Measurements from ENCODE around the gene GLDN.

GLDN gene

GRCh38 chr15:51341366-51342226, at the start of gene GLDN:
GLDN (plus strand) TSS chr15:51341655; CDS start chr15:51341685, 30 bp downstream.
- DNase-seq (ENCODE audit: low read depth) = peak; percentile 36

GRCh38 chr15:51298620-51299019, 42.8 kb upstream of the GLDN start:
- no peak for DNase-seq (ENCODE audit: low read depth)

GRCh38 chr15:51299187-51300015, 42.1 kb upstream of the GLDN start:
- DNase-seq (ENCODE audit: low read depth) = no peak

GRCh38 chr15:51302480-51302879, 39.0 kb upstream of the GLDN start:
- DNase-seq (ENCODE audit: low read depth) = no peak

- no peak for DNase-seq (ENCODE audit: low read depth)
Observed at GRCh38 chr15:51303462-51303980, 37.9 kb upstream of the GLDN start.

- no peak for DNase-seq (ENCODE audit: low read depth)
Observed at GRCh38 chr15:51307325-51307724, 34.1 kb upstream of the GLDN start.

DNA sequence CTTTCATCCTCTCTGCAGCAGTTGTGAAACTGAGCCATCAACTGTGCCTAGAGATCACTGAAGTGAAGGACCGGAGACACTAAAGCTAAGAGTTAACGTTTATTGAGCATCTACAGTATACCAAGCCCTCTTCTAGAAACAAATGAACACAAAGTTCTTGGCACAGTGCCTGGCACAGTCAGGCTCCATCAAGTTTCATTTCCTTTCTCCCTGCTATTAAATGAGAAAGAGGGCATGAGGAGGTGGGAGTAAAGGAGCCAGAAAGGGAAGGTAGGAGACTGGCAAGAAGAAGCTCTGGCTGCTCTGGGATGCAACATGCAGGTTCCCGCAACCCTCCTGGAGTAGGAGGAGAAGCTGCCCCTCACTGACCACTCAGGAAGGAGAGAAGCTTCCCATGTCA, 33.6 kb upstream of the GLDN start:
- DNase-seq (ENCODE audit: low read depth) = peak; percentile 11

- DNase-seq (ENCODE audit: low read depth) = peak; percentile 49
Observed at GRCh38 chr15:51310064-51310463, 31.4 kb upstream of the GLDN start.

- DNase-seq (ENCODE audit: low read depth) = no peak
Observed at GRCh38 chr15:51311510-51311909, 29.9 kb upstream of the GLDN start.

DNA sequence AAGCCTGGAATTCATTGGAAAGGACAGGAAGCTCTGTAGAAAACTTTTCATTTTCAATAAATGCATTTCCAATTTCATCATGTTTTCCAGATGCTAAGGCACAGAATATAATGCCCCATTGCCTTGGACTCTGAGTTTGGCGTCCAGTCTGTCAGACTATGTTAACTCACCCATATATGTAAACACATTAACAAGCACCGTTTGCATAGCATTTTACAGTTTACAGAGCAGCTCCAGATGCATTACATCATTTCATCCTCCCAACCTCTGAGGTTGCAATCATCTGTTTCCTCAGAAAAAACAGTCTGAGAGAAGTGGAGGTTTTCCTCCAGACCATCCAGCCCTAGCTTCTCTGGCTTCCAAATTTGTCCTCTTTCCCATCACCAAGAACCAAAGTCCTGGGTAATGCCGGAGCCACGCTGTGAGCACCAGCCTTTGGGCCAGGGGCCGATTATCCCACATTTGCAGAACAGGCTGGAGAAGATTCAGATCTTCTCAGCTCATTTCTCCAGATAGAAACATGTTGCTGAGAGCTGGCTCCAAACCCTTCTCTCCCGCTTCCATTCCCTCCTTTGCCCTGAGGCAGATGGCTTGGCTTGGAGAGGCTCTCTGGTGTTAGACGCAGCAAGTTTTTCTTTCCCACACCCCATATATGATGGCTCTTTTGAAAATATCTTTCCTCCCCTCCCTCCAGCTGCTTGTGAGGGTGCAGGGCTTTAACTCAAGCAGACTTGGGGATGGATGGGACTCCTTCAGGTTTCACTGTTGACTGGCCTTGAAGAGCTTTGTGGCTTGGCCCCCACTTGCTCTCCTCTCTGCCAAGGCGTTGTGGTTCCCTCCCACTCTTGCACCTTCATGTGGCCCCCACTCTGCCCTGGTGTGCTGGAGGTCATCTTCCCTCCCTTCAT, 29.0 kb upstream of the GLDN start:
- DNase-seq (ENCODE audit: low read depth) = peak; percentile 53

GRCh38 chr15:51313074-51313393, 28.4 kb upstream of the GLDN start:
- peak; percentile 27 for DNase-seq (ENCODE audit: low read depth)

GRCh38 chr15:51313644-51314280, 27.7 kb upstream of the GLDN start:
- DNase-seq (ENCODE audit: low read depth) = no peak

DNA sequence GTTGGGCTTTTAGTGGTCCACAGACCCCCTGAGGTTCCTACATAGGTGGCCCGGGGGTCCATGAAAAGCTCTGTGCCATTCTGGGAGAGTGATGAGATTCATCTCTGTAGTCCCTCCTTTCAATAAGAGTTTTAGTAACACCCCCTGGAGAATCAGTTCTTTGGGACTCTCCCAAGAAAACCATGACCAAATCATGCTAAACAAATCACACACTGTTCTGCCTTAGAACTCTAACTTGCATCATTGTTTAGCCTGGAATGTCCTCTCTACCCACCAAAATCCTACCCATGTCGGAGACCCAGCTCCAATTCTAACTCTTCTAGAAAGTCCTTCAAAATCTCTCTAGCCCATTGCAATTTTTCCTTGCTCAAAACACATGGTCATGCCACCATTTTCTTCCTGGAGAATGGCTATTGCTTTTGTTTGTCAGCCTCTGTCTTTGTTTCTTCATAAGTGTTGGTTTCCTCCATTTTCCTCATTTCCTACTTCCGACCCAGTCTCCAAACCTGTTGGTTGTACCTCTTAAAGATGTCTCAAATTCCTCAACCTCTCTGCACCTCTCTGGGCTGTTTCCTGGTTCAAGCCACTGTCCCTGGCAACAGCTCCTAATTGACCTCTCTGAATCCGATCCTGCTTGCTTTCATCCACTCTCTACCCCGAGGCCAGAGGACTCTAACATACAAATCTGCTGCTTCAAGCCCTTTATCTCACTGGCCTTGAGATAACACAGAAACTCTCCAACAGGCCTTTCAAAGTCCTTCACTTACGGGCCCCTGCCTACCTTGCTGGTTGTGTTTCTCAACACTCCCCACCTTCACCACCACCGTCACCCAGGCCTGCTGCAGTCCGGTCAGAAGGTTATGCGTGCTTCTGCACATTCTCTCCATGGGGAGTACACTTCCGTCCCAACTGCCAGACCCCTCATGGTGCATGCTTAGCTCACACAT, 26.8 kb upstream of the GLDN start:
- no peak for DNase-seq (ENCODE audit: low read depth)

GRCh38 chr15:51315726-51316125, 25.7 kb upstream of the GLDN start:
- no peak for DNase-seq (ENCODE audit: low read depth)

DNA sequence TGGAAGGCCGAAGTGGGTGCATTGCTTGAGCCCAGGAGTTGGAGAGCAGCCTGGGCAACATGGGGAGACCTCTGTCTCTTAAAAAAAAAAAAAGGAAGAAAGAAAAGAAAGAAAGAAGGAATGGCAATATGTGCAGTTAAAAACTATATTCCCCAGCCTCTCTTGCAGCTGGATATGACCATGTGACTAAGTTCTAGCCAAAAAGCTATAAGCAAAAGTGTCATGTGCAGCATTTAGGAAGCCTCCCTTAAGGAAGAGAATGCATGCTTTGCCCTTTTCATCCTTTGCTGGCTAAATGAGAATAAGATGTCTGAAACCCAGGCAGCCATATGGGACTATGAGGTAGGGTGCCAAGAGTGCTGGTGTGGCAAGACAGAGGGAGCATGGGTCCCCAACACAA, 24.8 kb upstream of the GLDN start:
- no peak for DNase-seq (ENCODE audit: low read depth)

DNA sequence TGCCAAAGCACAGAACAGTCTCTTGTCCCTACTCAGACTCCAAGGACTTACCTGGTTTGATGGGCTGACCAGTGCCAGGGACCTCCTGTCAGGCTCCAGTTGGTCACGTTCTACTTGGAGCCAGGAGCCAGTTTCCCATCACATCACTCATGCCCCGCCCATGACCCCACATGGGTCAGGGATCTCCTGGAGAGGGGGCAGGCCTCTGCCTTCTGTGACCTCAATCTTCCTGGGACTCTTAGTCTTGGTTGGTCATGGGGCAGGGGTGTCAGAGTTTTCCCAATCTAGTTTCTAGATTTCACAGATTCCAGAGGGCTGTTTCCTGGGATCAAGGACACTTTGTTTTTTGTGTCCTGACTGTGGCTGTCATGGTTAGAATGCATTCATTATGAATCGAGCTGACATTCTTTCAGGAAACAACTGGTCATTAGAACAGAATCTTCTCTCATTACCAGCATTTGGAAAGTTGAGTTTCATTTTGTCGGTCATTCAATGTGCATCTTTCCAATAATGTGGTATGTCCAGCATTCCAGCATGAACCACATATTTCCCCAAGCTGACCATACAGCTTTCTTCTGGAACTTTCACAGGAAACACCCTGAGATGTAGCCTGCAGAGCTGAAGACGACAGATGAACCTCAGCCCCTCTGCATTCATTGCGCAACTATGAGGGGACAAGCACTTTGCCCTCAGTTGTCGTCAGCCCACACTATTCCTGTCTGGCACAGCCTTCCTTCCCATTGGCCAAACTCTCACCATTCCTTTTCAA, 22.9 kb upstream of the GLDN start:
- DNase-seq (ENCODE audit: low read depth) = peak; percentile 50

GRCh38 chr15:51319539-51319938, 21.9 kb upstream of the GLDN start:
- DNase-seq (ENCODE audit: low read depth) = no peak

GRCh38 chr15:51320843-51321242, 20.6 kb upstream of the GLDN start:
- no peak for DNase-seq (ENCODE audit: low read depth)

DNA sequence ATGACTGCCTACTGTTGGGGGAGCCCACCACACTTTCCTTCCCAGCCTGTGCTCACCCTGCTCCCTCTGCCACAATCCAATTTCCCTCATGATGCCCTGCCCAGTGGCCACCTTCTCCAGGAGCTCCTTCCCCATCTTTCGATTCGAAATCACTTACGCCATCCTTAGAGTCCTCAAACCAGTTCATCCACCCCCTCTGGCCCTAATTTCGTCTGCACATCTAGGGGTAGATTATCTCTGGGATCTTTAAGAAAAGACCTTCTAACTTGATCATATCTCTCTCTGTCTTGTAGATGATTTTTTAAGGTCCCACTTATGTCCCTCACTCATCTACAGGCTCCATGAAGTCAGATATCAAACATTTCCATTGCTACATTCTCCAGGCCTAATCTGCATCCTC, 20.1 kb upstream of the GLDN start:
- no peak for DNase-seq (ENCODE audit: low read depth)

Measured in iris pigment epithelial cell (primary cell).